Tibial nerve (tissue), 3 donors: ENCODE measurements around the gene VILL.

ENCODE experiments used
- POLR2A ChIP-seq, 2 donors: fragments of 450-650 bp; IDR thresholded peaks; one replicate each; pipeline ENCODE4 v1.6.1; 2017; ENCODE audit warnings: antibody characterized with exemption in 2 of 2, mild to moderate bottlenecking in 2 of 2, moderate library complexity in 2 of 2
- TF ChIP-seq, protein P1 (sequence below), 5 experiments: fragments of 200-600 bp in 3 of 5; fragments of 450-650 bp in 2 of 5; sonication (generic) in 3 of 5; IDR thresholded peaks; one replicate each; pipeline ENCODE4 v1.5.1; 2016 to 2019; ENCODE audit warnings: antibody characterized with exemption in 5 of 5, mild to moderate bottlenecking in 3 of 5, moderate library complexity in 2 of 5

DNA sequence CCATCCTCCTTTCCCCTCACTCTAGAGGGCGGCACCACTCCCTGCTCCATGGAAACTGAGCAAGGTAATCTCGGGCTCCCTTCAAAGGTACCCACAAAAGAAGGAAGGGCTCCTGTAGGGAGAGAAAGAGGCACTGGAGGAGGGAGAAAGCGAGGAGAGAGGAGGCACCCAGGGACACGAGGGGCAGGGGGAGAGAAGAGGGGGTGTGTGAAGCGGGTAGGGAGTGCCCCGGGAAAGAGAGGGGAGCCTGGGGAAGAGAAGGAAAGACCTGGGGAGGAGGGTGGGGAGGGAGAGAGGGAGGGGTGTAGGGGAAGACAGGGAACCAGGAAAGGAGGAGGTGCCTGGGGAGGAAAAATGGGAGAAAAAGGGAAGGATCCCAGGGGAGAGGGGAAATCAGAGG lies 523 bp downstream of the VILL start:
- TF ChIP-seq, protein P1, sequence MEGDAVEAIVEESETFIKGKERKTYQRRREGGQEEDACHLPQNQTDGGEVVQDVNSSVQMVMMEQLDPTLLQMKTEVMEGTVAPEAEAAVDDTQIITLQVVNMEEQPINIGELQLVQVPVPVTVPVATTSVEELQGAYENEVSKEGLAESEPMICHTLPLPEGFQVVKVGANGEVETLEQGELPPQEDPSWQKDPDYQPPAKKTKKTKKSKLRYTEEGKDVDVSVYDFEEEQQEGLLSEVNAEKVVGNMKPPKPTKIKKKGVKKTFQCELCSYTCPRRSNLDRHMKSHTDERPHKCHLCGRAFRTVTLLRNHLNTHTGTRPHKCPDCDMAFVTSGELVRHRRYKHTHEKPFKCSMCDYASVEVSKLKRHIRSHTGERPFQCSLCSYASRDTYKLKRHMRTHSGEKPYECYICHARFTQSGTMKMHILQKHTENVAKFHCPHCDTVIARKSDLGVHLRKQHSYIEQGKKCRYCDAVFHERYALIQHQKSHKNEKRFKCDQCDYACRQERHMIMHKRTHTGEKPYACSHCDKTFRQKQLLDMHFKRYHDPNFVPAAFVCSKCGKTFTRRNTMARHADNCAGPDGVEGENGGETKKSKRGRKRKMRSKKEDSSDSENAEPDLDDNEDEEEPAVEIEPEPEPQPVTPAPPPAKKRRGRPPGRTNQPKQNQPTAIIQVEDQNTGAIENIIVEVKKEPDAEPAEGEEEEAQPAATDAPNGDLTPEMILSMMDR (IDR thresholded peaks at IDR 0.05): no peak
- TF ChIP-seq POLR2A (IDR thresholded peaks at IDR 0.05): no peak
